ENCODE results near the gene GPR137C. TPM values are rescaled to one million over a fixed set of nuclear protein-coding genes. Genes with fewer than 3 reads are reported as not detected.

Gene GPR137C
- total RNA-seq, 1 experiment from 2014 or later = 4.3 TPM

- Histone ChIP-seq H3K27me3 (ENCODE audit: insufficient read depth, low read length) (no peaks in the 10 kb centered on the region), H4K8ac (replicated peaks; ENCODE audit: insufficient read length, low read depth, low read length) (no peak overlapping the region), H3K79me2 (ENCODE audit: insufficient read depth, low read length) (no peaks in the 10 kb centered on the region), H2BK12ac (ENCODE audit: insufficient read length, low read depth, low read length) (no peak overlapping the region), H2BK20ac (ENCODE audit: low read depth, low read length, poor library complexity, severe bottlenecking) (no peak overlapping the region), H3K18ac (ENCODE audit: insufficient read length, low read depth, low read length) (no peak overlapping the region), H4K20me1 (ENCODE audit: control insufficient read depth, insufficient read depth, insufficient read length) (no peaks in the 10 kb centered on the region), H2BK120ac (ENCODE audit: low read depth, low read length, poor library complexity, severe bottlenecking) (no peak overlapping the region), H3K79me1 (ENCODE audit: insufficient read depth, low read depth, low read length, poor library complexity, severe bottlenecking) (no peaks in the 10 kb centered on the region), H3K27ac (ENCODE audit: insufficient read length, low read depth, low read length) (no peak overlapping the region), H3K23me2 (ENCODE audit: insufficient read length, low read depth, low read length, poor library complexity, severe bottlenecking) (no peaks in the 10 kb centered on the region), H3K14ac (ENCODE audit: insufficient read depth, low read length) (no peak overlapping the region), H2BK15ac (ENCODE audit: low read depth, low read length) (no peak overlapping the region), H3K4ac (ENCODE audit: low read depth, low read length) (no peak overlapping the region), H4K5ac (ENCODE audit: insufficient read length, low read depth, low read length) (no peak overlapping the region), H4K91ac (ENCODE audit: insufficient read length, low read depth, low read length) (no peak overlapping the region), H3K4me2 (ENCODE audit: insufficient read depth, insufficient read length, low read length) (no peak overlapping the region), H2BK5ac (ENCODE audit: insufficient read length, low read length) (no peak overlapping the region), H3K4me1 (ENCODE audit: insufficient read depth, low read length) (no peaks in the 10 kb centered on the region), H3T11ph (ENCODE audit: low read length) (no peak overlapping the region), H3K23ac (ENCODE audit: insufficient read length, low read depth, low read length) (no peak overlapping the region), H3K9ac (ENCODE audit: extremely low read depth, insufficient read length, low read length) (no peak overlapping the region), H2AK5ac (ENCODE audit: insufficient read length, low read length) (no peak overlapping the region), H3K9me3 (ENCODE audit: control insufficient read depth, low read depth, low read length) (no peaks in the 10 kb centered on the region), H3K56ac (ENCODE audit: insufficient read length, low read depth, low read length) (no peak overlapping the region), H2AFZ (ENCODE audit: low read length) (no peak overlapping the region)
- H3K27me3 Mint-ChIP-seq (ENCODE audit: low read depth) = no peaks in the 10 kb centered on the region
- H3K9me3 Mint-ChIP-seq = no peaks in the 10 kb centered on the region
- no peak for DNase-seq
- no peak overlapping the region for H3K4me3 Mint-ChIP-seq
- no CpG with 5 or more reads among the region's 6 CpGs for WGBS (ENCODE audit: extremely low coverage, insufficient read length, low lambda C conversion rate)
- H3K4me1 Mint-ChIP-seq = no peaks in the 10 kb centered on the region
- no peak overlapping the region for H3K27ac Mint-ChIP-seq
- peaks cover 9 to 36% (median 21%) of the 10 kb centered on the region in 3 experiments; a peak in 6 of 7 replicates for H3K36me3 Mint-ChIP-seq (ENCODE audit: insufficient read depth in 1 of 3, low read depth in 3 of 3)
- no peak for TF ChIP-seq CTCF (conservative IDR thresholded peaks at IDR 0.05)
These were observed 98.1 kb downstream of the GPR137C start for GRCh38 chr14:52650774-52651173.

Data from H9 (cell line).